Stimulated activated CD8-positive, alpha-beta memory T cell treated with anti-CD3 and anti-CD28 coated beads, Interleukin-7, amount 100 ng/mL, for 48 hours (primary cell): ENCODE results near the gene RGS1.

Experiments used
- DNase-seq, 2 donors: peaks; one replicate each; pipeline ENCODE4 v3.0.0-alpha.2; 2020; ENCODE audit warnings: low read depth in 1 of 2; ENCODE audit errors: extremely low read depth in 1 of 2

The RGS1 gene, protein sequence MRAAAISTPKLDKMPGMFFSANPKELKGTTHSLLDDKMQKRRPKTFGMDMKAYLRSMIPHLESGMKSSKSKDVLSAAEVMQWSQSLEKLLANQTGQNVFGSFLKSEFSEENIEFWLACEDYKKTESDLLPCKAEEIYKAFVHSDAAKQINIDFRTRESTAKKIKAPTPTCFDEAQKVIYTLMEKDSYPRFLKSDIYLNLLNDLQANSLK

DNA sequence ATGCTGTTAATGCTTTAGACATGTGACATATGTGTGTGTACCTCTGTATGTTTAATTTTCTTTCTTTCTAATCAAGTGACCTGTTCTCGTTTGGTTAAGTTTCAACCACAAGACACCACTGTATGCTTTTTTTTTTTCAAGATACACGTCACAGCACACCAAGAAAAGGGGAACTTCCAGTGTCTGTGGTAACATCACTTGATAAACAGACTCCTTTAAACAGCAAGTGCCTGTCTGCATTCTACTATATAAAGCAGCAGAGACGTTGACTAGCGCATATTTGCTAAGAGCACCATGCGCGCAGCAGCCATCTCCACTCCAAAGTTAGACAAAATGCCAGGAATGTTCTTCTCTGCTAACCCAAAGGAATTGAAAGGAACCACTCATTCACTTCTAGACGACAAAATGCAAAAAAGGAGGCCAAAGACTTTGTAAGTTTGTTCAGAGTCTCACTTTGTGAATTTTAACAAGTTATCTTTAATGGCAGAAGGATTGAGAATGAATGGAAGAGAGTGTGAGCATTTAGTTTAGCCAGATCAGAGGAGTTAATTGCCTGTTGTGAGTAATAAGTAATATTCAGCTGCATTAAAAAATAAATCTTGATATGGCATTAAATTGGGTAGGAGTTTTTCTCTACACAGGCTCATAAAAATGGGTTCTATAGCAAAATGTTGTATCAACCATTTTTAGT lies at the start of gene RGS1:
TSS of gene RGS1 (plus strand) at position 275 of the 691 bp plus-strand sequence. CDS start at position 295, 20 bp downstream.
- peak in 1 of 2 donors; percentile 20 for DNase-seq

DNA sequence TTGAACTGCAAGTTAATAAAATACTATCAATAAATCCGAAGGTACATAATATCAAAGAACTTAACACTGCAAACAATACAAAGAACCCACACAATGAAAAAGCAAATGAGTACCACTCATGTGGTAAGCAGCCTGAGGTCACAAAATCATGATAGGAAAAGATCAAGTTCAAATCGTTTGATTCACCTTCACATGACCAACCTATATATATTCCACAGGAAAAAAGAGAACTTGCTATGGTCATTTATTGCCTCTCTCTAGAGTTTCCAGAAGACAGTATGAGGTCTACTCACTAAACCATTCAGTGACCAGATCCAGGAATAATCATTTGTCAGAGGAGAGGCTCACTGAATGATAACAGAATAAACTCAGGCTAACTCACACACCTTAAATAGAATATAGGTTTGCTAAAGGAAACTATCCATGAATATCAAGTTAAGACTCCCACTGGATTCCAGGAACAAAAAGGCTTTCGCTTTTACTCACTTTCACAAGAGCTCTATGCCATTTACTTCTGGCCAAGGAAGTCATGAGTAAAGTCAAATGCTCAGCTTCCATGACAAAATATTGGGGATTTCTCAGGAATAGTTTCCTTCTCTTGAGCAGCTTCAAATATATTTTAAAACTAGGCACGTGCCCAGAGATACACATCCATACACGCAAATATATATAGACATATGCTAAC lies 48.3 kb upstream of the RGS1 start:
- no peak for DNase-seq

DNA sequence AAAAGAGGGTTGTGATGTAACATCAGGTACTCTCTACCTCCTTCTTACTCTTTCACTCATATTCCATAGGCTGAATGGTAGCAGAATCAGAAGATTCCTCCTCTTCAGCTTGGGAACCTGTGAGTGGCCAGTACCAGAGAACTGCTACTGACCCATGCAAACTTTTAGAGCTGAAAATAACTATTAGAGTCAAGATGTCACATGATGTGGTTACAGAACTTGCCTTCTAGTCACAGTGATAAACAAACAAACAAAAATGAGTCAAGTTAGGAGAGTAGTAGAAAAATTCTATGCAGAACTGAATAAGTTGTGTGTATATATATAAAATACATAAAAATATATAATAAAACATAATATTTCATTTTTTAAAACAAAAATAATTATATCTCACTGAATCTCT lies 47.6 kb upstream of the RGS1 start:
- no peak for DNase-seq

DNA sequence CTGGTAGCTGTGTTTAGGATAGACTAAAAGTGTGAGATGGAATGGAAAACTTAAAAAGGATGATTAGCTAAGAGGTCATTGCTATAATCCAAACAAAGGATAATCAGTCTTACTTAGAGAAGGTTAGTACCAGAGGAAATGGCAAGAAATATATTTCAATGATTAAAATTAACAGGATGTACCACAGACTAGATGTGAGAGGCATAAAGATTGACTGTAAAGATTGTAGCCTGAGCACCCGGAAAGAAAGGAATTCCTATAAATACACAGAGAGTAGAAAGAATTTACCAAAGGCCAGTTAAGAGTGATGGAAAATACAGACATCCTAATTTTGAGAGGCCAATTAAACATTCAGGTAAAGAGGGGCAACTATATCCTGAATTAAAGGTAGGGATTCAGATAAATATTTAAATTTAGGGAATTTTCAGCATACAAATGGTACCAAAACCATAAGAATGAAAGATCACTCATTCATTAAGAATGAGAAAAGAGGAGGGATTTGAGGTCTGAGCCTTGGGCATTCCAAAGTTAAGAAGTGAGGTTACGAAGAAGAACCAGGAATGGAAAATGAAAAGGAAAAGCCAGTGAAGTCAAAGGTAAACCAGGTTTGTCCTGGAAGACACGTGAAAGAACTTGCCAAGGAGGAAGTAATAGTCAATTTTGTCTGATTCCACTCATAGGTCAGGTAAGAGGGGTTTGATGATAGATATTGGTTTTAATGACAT lies 46.4 kb upstream of the RGS1 start:
- DNase-seq, result no peak

DNA sequence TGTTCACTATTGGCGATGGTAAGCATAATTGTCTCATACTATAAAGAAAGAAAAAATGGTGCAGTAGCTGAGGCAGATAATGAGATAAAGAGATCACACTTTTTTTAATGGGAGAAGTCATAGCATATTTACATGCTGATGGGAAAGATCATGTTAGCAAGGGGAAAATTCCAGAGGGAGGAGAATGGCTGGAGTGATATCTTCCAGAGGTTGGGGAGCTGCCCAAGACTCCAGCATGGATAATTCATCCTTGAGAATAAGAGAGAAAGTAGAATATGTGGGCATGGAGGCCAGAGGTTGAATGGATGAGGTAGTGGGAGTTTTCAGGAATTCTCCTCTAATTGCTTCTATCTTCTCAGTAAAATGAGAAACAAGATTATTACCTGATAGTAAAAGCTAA lies 45.8 kb upstream of the RGS1 start:
- DNase-seq, result no peak

DNA sequence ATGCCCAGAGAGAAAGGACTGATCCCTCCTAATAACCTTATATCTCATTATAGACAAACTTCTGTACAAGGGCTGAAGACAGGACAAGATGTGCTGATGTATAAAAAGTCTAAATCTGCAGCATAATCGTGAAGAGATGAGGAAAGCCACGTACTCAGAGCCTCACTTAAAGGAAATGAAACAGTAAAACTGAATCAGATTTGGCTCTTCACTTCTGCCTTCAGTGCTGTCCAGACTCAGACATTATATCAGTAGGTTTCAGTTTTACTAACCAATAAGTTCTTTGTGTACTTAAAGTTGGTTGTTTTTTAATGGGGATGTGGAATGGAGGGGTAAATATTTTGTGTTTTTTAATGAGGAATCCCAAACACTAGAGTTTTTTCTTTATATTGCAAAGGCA lies 45.3 kb upstream of the RGS1 start:
- DNase-seq, result no peak

DNA sequence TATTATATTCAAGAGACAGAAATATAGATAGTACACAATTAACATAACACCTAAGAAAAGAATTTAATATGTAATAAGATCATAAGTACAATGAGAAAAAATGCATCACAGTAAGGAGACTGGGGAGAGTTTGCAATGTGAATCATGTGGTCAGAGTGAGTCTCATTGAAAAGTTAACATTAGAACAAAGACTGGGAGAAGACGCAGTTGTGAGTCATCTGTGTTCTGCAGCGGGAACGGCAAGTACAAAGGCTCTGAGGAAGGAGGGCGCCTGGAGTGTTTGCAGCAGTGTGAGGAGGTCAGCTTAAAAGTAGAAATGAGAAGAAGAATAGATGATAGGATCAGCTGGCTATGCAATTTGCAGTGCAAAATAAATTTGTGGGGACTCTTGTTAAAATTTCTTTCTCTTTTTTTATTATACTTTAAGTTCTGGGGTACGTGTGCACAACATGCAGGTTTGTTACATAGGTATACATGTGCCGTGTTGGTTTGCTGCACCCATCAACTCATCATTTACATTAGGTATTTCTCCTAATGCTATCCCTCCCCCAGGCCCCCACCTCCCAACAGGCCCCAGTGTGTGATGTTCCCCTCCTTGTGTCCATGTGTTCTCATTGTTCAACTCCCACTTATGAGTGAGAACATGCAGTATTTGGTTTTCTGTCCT lies 44.4 kb upstream of the RGS1 start:
- peak in 1 of 2 donors; percentile 28 for DNase-seq

DNA sequence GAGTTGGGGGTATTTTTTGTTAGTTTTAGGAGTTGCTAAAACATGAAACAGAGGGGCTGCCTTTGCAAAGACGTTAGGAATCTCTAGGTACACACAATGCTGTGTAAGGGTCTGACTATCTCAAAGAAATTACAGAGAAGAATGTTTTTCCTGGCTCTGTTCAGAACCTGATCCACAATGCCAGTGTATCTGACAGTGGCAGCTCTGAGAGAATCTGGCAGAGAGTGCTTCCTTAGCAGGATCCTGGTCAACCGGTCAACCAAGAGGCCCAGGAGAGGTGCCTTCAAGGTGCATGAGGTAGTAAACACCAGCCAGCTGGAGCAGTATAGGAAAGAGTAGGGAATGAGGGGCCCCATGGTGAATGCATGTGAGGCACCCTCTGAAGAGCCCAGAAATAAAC lies 40.9 kb upstream of the RGS1 start:
- no peak for DNase-seq

DNA sequence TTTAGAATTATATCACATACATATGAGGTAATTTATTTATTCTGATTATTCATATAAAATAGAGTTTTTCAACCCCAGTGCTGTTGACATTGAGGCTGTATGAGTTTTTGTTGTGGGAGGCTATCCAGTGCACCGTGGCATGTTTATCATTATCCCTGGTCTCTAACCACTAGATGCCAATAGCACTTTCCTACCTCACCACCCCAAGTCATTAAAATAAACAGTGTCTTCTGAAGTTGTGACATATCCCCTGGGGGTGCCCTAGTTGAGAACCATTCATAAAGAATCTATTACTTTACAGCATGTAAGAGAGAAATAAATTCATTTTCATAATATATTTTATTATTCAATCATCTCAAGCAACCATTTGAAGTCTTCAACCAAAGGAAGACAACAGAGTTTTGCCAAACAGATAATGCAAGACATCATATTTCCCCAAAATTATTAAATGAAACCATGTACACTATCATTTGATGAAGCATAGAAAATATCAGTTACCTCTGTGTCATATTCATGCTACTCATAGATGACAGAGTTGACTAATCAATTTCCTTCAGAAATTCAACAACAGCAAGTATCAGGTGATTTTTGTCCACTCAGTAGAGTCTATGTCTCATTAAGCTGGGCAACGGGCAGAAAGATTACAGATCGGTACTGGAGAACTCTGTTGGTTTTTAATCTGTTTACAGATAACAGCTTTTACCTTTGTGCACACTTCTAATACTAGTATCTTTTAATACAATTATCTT lies 39.5 kb upstream of the RGS1 start:
- DNase-seq, result no peak

DNA sequence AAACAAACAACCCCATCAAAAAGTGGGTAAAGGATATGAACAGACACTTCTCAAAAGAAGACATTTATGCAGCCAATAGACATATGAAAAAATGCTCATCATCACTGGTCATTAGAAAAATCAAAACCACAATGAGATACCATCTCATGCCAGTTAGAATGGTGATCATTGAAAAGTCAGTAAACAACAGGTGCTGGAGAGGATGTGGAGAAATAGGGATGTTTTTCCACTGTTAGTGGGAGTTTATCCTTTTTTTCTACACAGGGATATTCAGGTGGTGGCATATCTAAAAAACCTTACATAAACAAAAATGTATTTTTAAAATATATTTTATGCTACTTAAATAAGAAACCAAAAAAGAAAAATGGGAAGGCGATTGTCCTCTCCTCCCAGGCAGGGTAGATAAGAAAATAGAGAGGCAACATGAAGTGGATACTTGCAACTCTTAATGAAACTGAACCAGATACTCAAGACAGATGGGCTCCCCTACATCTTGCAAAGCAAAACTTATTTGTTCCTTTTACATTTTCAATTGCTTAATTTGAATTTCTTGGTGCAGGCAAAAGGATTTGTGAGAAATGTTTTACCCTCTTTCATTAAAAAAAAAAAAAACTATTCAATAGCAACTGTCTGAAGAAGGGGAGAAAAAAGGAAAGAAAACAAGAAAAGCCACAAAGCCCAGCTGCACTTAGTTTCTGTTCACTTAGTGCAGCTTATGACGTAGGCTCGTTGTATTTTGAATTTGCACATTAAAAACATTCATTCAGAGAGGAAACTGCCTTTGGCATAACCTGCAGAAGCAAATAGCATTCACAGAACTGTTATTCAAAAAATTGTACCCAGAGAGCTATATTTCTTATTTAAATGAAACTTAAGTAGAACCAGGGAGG lies 36.9 kb upstream of the RGS1 start:
- DNase-seq, result no peak

DNA sequence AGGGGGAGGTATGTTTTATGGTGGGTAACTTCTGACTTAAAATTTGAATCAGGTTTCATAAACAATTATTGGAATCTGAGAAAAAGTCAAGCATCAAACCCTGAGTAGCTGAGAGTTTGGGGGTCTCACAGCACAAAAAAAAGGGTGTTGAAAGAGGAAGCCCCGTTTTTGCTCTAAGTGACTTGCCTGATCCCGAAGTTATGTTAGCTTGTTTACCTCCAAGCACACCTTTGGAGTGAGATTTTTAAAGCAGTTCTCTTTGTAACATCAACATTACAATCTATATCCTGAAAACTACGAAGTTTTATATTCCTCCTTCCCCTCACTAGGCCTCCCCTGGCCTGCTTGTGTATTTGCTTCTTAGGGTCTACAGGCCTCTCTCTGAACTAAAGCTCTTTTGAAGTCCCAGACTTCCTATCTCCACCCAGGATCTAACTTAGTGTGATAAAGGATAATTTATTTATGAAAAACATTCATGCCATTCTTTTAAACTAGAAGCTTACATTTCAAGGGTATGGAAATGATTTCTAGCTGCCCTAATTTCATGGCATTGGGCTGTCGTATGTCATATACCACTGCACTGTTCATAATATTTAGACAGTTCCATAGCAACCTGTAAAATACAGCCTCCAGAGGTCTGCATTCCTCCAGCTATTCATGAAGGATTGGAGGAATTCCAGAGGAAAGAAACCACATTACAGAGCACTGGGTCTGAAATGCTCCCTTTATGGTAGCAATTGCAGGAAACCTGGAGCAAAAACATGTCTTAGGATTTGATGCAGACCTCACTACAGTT lies 36.1 kb upstream of the RGS1 start:
- DNase-seq, result no peak

DNA sequence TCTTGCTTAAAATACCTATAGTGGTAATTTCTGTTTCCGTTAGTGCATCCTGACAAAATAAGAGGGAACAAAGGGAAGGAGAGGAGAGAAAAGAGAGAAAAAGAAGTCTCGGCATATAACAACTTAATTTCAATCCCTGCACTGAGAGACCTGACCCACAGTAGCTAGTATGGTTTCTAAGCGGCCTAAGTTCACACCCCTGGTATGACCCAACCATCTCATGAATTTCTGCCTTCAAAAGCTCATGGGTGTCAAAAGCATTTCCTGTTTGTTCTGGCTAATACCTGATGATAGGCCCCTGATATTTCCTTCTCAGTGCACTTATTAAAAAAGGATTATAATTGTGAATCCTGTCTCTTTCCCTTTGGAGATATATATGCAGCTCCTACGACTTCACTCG lies 32.1 kb upstream of the RGS1 start:
- no peak for DNase-seq

DNA sequence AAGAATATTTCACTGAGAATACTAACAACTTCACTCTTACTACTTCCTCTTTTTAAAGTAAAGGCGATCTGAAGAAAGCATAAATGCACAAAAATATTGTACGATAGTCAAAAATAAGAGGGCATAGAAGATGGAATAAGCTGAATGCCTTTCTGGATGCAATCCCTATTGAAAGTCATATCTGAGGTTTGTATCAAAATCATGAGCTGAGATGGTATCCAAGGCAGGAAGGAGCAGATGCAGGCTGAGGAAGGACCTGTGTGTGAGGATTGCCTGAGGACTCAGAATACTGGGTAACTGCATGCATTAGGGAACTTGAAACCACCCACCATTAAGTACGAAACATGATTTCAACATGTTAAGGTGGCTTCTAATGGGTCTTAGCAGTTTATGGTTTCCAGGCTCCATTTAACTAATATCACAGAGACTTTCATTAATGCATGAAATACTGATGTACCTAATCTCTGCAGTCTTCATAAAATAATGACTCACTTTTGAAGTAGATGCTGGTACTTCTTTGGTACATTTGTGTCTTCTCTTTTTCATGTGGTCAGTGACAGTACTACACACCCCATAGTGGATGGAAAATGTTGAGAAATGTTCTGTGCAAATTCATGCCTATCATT lies 29.6 kb upstream of the RGS1 start:
- DNase-seq, result no peak

DNA sequence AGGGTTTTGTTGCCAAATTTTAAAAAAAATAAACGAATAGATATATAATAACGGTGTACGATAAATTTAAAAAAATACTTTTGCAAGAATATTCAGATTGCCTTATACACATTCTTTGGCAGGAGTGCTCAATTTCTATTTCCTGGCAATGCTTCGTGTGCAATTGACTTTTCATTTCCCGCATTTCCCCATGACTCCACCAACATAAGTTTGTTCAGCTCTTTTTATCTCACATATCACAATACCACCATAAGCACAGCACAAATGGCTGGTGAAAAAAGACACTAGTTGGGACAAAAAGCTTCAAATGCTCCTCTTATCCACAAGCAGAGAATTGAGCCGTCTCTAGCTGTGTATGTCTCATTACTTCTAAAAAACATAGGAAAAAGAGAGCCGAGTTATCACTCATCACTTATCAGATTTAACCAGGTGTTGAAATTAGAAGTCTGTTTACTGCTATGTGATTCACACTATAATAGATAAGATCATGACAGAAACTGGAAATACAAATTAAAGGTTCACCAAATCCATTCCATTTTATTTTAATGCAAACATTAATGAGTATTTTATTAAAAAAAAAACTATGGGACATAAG lies 28.9 kb upstream of the RGS1 start:
- no peak for DNase-seq

DNA sequence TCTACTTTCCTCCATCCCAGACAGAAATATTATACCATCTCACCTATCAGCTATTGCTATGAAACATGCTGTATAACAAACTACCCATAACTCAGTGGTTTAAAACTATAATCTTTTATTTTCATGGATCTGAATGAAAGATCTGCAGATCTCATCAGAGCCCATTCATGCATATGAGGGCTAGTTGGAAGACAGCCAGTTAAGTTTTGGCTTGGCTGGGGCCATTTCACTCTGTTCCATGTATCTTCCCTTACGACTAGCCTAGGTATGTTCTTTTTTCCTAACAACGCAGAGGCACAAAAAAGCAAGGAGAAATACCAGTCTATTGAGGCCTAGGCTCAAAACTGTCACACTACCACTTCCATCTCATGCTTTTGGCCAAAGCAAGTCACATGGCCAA lies 28.1 kb upstream of the RGS1 start:
- DNase-seq, result no peak

DNA sequence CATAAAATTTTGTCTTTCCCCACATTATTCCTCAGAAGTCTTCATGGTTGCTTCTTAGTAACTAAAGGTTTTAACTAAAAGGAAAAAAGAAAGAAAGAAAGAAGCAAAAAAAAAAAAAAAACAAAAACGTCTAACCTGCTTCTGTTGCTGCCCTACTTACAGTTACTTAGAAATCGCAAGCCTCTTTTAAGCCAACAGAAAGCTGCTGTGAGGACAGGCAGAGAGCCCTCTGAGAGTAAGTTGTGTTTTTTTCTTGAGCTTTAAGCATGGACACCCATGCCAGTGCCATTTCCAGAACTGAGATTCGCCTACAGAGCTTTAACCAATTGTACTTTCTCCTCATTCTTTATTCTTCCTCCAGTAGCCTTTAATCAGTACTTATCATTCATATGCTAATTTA lies 25.6 kb upstream of the RGS1 start:
- no peak for DNase-seq

DNA sequence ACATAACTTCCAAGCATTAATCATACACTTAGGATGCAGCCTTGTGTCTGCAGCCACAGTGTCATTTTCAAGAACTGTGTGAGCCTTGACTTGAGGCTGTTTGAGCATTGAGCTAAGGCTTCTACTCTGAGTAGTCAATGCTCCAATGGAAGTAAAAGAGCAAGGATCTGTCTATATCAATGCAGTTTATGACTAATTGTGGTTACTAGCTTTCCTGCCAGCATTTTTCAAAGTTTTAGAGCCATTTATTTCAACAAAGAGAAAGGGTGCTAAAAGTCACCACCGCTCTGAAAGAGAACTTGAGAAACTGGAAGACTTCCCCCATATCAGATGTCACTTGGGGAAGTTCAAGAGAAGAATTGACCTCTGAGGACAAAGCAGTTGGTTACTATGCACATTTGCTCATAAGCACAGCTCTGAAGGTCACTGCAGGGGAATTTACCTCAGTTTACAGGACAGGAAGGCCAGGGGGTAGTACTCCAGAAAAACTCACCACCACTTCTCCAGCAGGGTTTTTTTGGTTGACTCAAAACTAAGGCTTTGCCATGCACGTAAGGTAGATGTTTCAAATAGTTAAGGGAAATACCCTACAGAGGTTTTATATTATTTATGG lies 24.5 kb upstream of the RGS1 start:
- DNase-seq, result no peak
